GM18861 (cell line): ENCODE data around the gene SDCBP2.

Experiments used
- ATAC-seq: cut with Tn5 transposase; IDR thresholded peaks from one replicate; pipeline ENCODE4 v1.9.1; 2021; ENCODE audit not compliant: unreplicated experiment

The SDCBP2 gene

DNA sequence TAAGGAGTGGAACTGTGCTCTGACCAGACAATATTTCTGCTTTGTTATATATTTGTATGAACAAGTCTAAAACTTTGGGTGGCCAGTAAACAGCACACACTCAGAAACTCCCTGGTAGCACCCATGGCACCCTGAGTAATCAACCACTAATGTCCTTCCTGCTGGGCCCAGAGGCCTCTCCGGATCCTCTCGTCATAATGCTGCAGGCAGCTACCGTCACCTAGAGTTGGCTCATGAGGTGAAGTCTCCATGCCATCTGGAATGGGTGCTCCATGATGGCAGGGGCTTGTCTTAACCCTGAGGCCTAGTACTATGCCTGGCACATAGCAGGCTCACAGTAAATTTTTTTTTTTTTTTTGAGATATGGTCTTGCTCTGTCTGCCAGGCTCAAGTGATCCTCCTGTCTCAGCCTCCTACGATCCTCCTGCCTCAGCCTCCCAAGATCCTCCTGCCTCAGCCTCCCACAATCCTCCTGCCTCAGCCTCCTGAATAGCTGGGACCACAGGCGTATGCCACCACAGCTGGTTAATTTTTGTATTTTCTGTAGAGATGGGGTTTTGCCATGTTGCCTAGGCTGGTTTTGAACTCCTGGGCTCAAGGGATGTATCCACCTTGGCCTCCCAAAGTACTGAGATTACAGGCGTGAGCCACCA is 3.0 kb upstream of the SDCBP2 start:
- ATAC-seq = no peak

DNA sequence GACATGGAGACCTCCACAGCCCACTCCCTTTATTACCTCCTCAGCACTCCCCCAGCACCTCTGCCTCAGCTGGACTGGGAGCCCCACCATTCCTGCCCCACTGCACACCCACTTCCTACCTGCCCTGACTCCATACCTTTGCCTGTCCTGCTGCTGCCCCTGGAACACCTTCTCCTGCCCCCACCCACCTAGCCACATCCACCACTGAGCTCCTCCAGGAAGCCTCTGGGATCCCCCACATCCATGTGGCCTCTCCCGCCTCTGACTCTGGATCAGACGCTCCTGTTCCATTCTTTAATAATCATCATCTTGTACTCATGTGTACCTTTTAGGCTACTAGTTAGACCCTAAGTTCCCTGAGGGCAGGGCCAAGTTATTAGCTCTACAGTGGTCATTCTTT is 2.2 kb upstream of the SDCBP2 start:
- no peak for ATAC-seq

DNA sequence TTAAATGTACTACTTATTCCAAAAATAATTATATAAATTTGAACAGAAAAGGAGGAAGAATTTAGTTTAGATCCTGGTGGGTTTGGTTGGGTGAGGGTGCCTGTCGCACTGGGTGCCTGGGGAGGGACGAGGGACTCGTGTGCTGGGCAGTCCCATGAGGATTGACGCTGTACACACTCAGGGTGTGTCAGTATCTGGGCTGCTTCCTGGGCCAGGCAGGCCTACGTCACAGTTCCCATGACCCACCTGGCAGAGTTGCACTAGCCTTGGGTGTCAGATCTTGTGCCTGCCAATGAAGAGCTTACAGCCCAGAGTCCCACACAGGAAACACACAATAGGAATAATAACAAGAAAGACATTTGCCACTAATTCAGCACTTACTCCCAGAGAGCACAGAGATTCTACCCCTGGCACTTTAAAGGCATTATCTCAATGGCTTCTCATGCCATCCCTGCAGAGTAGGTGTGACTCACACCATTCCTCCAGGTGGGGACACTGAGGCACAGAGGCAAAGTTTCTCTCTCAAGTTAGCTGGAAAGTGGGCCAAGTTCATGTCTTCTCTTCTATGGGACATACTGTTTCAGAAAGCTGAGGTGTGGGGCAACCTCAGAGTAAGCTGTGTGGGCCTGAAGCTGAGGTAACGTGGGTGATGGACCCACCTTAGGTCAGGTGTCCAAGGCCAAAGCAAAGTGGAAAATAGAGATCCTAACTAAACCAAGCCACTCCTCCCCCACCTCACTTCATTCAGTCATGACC is 1.3 kb upstream of the SDCBP2 start:
- ATAC-seq = no peak

DNA sequence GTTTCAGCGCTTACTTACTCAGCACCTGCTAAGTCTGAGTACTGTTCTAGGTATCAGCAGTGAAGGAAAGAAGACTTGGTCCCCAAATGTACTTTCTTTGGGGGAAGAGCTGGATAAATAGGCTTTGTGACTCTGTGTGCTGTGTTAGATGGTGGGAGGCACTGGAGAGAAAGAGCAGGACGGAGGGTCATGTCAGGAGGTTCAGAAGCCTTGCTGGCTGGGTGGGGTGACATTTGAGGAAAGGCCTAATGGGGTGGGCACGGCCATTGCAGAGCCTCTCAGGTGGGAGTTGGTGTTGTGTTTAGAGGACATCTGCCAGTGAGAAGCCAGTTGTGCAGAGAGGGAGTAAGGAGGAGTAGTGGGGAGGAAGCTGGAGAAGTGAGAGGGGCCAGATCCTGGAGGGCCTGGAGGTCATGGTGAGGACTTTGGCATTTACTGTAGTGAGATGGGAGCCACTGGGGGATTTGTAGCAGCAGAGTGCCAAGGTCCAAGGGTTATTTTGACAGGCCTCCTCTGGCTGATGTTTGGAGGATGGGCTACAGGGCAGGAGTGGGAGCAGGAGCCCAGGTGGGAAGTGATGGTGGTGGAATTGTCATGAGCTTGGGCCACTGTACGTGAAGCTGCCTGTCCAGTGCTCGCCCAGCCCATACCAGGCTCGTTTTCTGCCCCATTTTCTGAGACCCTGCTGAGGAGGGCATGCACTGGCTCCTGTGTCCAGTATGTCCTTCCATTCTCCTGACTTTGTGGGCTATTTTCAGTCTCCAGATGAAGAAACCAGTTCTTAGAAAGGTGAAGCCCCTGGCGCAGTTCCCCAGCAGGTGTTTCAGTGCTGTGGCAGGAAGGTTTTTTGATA is 886 bp downstream of the SDCBP2 start:
- no peak for ATAC-seq

DNA sequence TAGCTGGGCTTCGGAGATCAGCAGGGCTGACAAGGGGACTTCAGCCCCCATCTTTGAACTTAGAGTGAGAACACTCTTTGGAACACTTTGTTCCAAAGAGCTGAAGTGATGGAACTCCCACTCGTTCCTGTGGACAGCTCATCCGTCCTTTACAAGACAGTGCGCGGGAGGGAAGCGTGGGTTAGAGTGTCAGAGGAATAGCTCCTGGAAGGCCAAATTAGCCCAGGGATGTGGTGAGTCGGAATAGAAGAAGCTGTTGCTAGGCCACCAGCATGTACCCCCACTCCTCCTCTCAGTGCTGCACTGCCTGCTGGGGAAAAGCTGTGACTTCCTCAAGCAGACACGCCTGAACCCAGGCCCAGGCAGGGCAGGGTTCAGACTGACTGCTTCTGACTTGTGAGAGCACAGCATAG is 1.7 kb downstream of the SDCBP2 start:
- no peak for ATAC-seq

DNA sequence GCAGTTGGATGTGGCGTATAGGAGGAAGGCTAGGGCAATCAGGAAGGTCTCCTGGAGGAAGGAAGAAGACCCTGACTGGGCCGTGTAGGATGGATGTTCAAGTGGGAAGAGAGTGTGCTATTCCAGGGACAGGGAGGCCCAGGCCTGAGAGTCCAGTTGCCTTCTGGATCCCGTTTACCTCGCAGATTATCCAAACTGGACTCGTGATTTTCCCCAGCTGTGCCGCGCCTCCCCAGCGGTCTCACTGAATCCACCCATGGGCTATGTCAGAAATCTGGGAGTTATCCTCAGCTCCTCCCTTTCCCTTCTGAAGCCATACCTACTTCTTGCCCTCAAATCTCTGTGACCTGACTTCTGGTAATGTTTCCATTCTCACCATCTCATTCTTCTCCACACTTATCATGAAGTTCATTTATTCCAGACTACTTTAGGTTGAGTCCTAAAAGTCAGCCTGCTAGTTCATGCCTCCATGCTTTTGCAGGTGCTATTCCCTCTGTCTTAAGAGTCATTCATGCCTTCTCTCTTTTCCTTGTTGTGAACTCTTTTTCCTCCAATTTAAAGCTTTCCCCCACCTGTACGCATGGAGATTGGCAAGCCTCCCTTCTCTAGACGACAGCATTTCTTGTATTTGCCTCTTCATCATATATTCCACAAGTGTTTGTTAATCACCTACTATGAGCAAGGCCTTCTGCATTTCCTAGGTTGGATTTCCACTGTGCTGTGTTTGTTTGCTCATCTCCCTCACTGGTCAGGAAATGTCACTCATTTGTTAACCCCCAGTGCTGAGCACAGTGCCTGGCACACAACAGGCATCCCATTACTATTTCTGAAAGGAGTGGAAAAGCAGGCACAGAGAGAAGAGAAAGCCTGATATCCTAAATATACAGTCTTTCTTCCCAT is 2.7 kb downstream of the SDCBP2 start:
- ATAC-seq = no peak

DNA sequence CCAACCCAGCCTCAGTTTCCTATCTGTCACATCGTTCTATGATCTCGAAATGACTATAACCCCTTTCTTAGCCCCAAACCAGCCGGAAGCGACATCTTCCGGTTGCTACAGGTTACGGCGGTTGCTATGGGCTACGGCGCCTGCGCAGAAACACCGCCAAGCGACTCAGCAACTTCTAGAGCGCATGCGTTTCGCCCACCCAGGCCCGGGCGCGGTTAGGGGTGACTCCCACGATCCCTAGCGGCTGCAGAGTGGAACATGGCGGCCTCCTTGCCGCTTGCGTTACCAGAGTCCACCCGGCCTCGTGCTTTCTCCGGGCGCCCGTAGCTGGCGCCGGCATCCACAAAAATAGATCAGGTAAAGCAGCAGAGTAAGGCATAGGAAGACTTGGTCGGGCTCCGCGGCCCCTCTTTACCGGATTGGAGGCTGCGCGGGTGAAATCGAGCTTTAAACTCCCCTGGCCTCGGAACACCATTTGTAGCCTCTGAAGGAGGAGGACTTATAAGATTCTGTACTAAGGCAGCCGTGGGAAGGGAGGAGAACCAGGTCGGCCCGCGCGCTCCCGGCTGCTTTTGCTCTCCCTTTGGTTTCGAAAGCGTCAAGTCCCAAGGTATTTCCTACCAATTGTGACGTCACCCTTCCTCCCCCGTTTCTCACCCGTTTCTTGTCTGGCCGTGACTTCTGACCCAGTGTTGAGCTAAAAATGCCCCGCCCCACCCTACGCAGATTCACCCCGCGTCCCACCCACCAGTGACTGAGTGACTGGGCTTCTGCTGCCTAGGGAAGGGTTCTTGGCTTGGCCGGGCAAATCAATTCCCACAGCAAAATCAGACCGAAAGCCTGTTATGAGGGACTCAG is 3.5 kb downstream of the SDCBP2 start:
- peak; percentile 76 for ATAC-seq

DNA sequence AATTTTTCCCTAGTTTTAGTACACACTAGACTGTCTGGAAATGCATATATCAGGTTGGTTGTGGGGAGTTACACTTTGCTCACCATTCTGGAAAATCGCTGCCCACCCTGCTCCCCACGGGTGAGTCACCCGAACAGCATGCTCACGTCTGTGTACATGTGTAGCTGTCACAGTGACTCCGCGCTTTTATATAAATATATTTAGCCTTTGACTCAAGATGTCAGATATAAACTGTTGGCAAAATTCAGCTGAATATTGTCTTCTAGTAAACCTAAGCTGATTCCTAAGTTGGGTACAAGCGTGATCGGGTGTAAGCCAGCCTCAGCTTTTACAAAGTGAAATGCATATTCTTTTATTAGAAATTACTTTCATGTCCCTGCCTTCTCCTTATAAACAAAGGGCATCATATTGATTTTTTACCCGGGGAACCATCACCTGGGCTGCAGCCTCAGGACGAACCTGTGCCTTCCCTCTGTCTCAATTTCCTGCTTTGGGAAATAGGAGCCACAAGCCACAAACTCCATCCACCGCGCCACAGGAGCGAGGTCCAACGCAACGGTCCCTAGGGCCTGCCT is 4.3 kb downstream of the SDCBP2 start:
- ATAC-seq = no peak

DNA sequence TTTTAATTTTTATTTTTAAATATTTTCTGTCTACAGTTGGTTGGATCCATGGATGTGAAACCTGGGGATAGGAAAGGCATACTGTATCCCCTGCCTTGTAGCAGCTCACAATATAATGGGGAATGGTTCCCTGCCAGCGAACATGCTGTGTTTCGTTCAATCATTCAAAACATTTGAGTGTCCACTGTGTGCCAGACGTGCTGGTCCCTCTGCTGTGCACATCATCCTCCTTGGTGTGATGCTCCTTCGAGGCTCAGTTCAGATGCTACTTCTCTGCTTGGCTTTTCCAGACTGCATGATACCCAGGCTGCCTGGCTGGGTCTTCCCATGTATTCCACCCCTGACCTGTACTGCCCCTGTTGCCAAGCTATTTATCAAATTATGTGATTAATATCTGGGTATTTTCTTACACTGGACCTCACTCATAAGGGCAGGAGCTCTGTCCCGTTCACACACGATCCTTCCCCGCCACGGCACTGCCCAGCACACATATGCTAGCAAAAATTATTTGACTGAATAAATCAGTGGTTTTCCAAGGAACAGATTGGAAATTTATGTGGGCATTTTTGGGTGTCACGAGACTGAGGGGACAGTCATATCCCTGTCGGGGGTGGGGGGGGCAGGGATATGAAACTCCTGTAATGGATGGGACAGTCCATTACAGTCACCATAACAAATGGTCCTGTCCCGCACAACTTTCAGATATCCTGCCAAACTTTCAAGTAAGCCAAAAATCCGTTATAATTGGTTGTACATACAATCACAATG is 4.9 kb downstream of the SDCBP2 start:
- ATAC-seq = no peak

DNA sequence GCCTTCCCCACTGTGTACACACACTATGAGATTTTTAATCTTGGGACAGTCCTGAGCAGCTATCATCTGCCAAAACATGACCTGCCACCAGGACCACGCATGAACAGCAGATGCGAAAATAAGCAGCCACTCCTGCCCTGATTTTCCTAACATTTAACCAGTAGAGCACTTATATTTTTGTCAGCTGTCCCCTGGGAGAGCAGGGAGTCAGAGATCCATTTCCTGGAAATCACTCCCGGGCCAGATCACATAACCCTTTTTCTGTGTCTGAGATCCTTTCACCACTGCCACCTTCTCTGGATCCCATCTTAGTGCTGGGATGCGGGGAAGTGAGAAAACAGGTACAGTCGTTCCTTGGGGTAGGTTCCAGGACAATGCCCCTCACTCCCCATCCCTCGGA is 5.7 kb downstream of the SDCBP2 start:
- ATAC-seq = no peak

DNA sequence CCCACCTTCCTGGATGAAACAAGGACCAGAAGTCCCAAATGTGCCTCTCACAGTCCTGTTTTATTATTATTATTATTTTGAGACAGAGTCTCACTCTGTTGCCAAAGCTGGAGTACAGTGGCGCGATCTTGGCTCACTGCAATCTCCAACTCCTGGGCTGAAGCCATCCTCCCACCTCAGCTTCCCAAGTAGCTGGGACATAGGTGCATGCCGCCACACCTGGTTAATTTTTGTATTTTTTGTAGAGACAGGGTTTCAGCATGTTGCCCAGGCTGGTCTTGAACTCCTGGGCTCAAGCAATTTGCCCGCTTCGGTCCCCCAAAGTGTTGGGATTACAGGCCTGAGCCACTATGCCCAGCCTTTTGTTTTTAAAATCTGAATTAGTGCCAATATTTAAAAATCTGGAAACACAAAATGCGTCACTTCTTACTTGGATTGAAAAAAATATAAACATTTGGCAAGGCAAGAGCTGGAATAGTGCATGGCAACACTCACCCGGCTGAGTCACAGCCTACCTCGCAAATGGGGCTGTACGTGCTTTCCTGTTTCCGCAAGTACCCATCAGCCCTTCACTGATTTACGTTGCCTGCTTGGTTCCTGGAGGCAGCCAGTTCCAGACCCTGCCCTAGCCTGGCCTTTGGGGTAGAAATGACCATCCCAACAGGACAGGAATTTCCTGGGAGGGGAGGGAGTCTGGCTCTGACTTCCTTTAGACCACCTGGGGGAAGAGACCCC is 6.3 kb downstream of the SDCBP2 start:
- ATAC-seq = no peak

DNA sequence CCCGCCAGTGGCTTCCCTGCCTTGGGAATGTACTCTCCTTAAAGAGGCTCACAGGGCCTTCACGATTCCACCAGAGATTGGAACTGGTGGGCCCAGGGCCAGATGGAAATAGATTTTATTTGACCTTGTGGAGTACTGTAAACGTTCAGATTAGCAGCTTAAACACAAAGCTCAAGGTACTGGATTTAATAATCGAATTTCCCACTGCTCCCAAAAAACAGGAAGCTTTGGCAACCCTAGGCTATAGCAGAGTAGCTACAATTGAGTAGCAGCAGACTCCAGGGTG is 7.3 kb downstream of the SDCBP2 start:
- ATAC-seq = no peak

DNA sequence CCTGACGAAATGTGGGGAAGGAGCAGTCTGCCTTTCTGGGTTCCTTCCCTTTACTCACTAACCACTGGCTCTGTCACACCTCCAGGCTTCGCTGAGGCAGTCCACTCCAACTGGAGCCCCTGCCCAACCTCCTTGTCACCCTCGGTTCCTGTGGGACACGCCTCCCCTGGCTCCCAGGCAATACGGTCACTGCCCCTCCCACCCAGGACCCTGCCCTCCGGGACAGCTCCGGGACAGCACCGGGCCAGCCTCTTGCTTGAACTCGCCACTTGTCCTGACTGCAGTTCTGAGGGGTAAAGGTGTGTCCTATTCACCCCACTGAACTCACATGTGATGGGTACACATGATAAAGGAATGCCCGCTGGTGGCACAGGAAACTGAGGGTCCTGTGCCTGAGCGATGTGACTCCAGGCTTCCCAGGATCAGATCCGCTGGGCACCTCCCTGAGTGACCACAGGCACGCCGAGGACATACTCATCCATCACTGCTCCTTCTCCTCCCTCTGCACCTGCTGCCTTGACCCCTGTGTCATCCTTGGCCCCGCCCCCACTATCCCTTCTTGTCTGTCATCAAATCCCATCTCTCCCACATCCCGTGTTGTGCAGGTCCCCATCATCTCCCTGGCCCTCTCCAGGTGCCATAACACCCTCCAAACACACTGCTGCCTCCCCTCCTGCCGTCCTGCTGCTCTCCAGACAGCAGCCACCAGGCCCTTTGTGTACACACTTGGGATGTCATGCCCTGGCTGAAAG is 7.9 kb downstream of the SDCBP2 start:
- no peak for ATAC-seq

DNA sequence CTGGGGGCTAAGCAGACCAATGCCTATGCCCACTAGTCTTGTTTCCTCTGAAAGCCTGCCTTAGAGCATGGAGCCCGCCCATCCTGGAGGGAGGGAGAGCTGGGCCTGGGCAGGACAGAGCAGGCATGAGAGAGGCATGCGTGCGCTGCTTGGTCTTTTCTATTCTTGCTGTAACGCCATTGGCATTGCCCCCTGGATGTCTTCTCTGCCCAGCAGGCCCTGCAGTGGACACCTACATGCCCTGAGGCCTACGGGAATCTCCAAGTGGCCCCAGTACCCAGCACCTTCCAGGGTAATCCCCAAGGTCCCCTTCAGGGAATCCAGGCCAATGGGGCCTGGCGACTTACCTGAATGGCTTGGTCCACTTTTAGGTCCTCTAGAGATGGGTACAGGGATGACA is 8.9 kb downstream of the SDCBP2 start:
- ATAC-seq = no peak

DNA sequence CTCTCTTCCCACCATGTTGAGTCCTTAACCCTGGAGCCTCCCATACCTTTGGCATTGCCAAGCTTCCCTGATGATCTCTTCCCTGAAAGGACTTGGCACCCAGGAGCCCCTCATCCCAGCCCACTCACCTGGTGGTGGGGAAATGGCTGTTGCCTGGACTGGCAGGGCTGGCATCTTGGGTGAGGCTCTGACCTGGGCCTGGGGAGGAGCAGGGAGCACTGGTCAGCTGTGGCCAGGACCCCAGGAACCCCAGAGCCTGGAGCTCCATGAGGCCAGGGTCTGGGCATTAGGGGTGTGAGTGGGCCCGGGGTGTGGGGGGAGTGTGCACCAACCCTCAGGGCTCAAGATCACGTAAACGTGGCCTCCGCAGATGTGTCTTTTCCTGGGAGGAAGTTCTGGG is 9.5 kb downstream of the SDCBP2 start:
- ATAC-seq = no peak

DNA sequence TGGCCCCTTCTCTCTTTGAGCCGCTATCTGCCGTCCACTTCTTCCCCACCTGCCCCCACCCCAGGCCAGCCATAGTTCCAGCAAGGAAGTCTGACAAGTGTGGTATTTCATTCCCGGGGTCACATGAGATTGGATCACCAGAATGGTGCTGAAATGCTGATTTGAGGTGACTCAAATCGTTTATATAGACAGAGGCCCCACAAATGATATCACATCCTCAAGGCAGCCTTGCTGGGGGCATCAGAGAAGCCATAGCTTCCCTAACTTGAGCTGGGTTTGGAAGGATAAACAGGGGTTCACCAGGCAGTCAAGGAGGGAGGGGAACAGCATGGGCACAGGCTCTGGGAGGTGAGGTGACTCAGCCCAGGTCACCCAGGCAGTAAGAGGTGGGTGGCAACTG is 9.9 kb downstream of the SDCBP2 start:
- ATAC-seq = no peak

DNA sequence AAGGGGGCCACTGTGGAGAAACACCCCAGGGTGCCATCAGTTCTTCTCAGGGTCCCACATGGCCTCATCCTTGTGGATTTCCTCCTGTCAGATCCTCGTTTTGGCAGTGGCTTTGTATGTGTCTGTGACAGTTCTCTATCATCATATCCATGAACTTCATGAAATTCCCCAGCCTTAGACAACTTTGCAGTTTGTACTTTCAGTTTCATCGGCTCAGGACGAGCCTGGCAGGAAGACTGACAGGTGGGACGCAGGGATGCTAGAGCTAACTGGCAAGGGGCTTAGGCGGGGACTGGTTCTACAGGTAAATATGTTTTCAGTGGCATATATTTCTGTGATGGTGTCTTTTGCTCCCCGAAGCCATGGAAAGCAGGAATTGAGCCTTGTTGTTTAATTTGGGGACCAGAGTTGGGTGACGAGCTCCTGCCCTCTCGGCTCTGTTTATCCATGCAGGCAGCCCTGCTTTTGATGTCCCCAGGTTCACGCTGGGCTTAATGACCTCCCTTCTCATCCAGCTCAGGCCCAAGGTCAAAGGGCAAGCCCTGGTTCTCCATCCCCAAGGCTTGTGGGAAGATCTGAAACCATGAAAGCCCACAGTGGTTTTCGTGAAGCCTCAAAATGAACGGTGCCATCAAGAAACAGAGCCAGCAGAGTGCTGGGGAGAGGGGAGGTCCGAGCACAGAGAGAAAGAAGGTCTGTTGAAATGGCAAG is 11.2 kb downstream of the SDCBP2 start:
- no peak for ATAC-seq
